HG03457 (cell line): ENCODE data around the gene SNAI1.
"Not testable (repeated sequence)": the region's sequence is repeated elsewhere in the genome, so short reads cannot be mapped to it uniquely, and the experiment has no call there.

Experiments
- ATAC-seq: cut with Tn5 transposase; IDR thresholded peaks from one replicate; pipeline ENCODE4 v1.9.1; 2021; ENCODE audit warnings: moderate number of reproducible peaks; ENCODE audit not compliant: unreplicated experiment

Gene SNAI1

DNA sequence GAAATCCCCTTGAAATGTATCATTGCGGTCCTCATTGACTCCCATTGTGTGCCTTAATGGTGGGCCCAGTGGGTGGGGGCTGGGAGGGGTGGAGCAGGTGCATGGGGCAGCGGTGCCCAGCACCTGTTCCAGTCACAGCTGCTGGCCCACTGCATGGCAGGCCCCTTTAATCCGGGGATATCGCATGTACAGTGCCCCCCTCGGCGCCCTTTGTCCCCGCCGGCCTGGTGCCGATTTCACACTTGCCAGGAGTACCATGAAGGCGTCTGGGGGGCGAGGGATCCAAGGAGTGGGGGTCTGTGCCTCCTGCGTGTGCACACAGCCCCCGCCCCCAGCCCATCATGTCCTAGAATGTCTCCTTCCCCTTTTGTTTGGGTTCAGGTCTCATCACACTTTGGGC lies 2.8 kb downstream of the SNAI1 start:
- no peak for ATAC-seq

DNA sequence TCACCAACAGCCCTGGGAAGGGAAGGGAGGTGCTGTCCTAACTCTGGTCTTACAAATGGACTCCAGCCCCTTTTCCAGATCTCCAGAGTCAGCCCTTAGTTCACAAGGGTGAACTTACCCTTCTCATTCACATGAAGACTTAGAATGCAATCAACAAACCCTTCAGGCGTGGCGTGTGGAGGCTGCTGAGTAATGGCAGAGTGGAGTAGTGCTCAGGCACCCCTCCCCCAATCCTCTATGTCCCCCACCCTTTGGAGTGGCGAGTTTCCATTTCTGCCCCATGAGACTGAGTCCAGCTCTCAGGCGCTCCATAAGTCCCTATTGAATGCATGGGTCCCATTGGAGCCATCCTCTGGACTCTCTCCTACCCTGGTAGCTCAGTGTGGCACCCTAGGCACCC lies 3.3 kb downstream of the SNAI1 start:
- no peak for ATAC-seq

DNA sequence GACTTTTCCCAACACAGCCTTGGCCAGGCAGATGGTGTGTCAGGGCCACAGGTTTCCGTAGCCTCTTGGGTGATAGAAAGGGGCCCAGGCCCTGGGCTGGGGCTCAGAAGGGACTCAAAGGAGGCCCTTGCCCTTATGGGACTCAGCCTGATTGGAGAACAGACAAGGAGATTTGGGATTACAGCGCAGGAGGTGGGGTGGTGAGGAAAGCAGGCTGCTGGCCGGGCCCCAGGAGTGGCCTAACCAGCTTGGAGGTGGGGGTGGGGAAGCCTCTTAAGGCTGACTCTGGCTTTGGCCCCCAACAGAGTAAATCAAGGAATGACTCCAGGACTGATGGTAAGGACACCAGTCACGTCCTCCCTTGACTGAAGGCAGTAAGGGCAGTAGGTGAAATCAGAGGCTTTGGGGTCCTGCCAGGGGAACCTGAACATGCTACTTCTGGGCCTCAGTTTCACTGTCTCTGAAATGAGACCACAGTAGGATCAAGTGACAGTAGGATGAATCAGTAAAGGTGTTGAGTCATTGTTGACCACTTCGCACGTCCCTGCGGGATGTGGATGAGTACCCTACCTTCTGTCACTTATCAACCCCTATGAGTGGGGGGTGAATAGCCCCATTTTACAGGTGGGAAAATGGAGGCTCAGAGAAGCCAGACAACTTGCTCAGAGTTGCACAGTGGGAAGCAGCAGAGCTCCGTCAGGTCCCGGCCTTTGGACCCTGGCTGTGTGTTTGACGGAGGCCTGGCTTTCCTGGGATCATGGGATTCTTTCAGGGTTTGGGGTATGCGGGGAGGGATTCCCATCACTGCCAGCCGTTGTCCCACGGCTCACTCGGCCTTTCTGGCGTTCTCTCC lies 4.5 kb downstream of the SNAI1 start:
- no peak for ATAC-seq

GRCh38 chr20:49987868-49988690 lies 5.3 kb downstream of the SNAI1 start:
- ATAC-seq = no peak

DNA sequence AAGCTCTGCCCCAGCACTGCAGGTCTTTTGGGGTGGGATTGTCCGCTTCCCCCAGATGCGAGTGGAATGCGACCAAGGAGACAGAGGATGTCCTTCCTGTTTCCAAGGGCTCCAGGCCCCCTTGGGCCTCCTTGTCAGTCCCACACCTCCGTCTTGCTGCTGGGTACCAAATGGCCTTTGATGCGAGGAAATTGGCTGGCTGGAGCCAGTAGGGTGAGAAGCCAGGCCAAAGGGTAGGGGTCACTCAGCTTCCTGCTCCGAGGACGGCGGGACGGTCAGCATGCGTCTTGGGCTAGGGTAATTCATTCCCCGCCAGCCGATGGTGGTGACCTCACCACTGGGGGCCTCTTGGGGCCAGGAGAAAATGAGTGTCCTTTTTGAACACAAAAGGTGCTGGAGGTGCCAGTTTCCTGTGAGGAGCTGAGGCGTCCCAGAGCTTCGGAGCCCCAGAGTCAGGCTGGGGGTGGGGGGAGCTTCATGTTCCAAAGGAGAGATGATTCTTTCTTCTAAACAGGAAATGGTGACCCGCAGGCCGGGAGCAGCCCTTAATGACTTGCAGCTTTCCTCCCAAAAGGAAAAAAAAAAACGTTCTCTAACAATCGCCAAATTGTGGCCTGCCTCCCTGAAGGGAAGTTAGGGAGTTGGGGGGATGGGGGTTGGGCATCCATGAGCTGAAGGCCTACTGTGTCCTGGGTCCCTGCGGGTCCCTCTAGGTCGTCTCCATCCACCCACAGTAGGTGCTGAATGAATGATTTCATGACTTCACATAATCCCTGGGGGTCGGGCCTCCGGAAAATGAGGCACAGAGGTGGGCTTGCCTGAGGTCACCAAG lies 6.7 kb downstream of the SNAI1 start:
- no peak for ATAC-seq

GRCh38 chr20:49990271-49990720 lies 7.5 kb downstream of the SNAI1 start:
- ATAC-seq = no peak

DNA sequence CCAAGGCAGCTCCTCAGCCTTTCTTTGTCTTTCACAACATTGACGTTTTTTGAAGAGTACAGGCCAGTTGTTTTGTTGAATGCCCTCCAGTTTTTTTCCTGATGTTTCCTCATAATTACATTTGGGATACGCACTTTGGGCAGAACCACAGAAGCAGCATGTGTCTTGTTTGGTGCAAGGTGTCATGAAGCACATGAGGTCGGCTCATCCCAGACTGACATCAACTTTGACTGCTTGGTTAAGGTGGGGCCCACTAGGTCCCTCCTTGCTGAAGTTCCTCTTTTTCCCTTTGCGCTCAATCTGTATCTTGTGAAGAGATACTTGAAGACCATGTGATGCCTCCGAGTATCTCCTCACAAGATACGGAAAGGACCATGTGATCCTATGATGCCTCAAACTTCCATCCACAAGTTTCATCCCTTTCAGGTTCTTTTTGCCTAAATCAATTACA lies 10.5 kb downstream of the SNAI1 start:
- ATAC-seq = no peak

DNA sequence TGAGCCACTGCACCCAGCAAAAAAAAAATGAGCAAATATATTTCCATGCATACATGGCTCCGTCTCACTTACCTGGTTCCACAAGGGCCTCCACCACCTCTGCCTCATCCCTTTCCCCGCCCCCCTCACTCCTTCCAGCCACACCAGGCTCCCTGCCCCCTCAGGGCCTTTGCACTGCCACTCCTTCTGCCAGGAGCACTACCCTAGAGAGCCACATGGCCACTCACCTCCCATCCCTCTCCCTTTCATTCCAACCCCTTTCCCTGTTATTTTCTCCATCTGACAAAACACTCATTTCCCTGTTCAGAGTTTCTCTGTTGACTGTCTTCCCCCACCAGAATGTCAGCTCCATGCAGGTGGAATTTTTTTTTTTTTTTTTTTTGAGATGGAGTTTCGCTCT lies 12.8 kb downstream of the SNAI1 start:
- ATAC-seq = no peak

- ATAC-seq = not testable (repeated sequence)
These were observed 15.9 kb downstream of the SNAI1 start for GRCh38 chr20:49998478-49999188.

GRCh38 chr20:49999329-49999728 lies 16.5 kb downstream of the SNAI1 start:
- ATAC-seq = no peak

GRCh38 chr20:50000548-50001222 lies 17.9 kb downstream of the SNAI1 start:
- ATAC-seq = not testable (repeated sequence)

GRCh38 chr20:50001784-50002311 lies 19.1 kb downstream of the SNAI1 start:
- no peak for ATAC-seq

DNA sequence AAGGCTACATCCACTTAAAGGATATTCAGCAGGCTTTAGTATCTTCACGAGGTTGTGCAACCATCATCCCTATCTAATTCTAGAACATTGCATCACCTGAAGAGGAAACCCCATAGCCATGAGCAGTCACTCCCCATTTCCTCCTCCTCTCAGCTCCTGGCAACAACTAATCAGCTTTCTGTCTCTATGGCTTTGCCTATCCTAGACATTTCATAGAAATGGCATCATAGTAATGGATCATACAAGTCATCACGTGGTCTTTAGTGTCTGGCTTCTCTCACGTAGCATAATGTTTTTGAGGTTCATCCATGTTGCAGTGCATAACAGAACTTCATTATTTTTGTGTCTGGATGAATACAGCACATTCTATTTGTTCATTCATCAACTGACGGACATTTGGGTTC lies 20.5 kb downstream of the SNAI1 start:
- no peak for ATAC-seq

- ATAC-seq = no peak
These were observed 21.4 kb downstream of the SNAI1 start for GRCh38 chr20:50004229-50004628.

- ATAC-seq = no peak
These were observed 22.7 kb downstream of the SNAI1 start for GRCh38 chr20:50005471-50005981.

- ATAC-seq = no peak
These were observed 24.6 kb downstream of the SNAI1 start for GRCh38 chr20:50007369-50007768.

DNA sequence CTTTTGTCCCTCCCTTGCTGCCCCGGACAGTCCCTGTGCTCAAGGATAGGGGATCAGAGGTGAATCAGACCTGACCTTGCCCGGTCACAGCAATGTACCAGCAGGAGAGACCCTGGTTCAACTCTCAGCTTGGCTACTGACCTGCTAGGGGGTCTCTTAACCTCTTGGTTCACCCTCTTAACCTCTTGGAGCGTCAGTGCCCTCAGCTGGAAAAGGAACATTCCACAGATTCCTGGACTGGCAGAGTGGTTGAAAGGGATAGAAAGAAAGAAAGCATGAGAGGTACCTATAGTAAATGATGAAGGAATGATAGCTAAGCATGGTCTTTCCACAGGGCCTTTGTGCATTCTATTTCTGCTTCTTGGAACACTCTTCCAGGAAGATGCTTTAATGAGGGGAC lies 25.2 kb downstream of the SNAI1 start:
- ATAC-seq = no peak

DNA sequence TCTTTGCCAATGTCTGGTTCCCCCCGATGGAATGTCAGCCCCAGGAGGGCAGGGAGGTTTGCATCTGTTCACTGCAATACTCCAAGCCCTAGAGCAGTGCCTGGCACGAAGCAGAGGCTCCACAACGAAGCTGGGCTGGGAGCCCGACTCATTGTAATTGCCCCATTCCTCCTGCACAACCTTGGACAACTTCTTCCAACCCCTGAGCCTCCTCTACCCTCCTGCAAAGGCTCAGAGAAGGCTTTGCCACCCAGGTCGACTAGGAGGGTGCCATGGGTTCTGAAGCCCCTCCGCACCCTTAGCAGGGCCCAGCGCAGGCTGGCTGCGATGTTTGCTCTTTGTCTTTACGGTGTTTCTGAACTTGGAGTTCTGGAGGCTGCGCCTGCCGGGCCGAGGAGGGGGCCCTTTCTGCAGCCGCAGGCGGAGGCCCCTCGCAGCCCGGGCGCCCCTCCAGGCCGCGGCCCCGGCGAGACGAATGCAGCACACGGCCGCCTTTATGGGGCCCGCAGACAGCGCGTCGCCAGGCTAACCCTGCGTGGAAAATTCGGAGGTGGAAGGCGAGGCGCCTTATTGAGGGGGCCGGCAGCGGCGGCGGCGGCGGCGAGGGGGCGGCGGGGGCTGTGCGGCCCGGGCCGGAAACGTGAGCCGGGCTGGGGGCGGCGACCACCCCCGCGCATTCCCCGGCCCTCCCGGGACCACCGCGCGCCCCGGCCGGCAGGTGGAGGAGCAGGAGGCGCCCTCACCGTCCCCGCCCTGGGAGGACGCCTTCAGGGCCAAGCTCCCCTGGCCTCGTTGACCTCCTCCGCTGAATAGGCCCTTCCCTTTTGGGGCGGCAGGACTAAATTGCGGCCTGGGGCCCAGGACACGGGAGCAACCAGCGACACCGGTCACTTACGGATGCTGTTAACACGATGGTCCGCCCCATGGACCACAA lies 27.0 kb downstream of the SNAI1 start:
- ATAC-seq = no peak
